Endothelial cell of umbilical vein (primary cell): ENCODE data around the gene AKT2. TPM values are rescaled to one million over a fixed set of nuclear protein-coding genes. Genes with fewer than 3 reads are reported as not detected.

ENCODE experiments used
- BruUV-seq: library from RNA; stranded (reverse); fragments of 400-500 nt; replicated peaks from 2 replicates; lab custom pipeline; 2021; lab: Mats Ljungman, UMichigan
- CTCF ChIA-PET: fragments of 300-600, 350-600 bp; sonication (Branson Sonifier 250); formaldehyde crosslinking; loops from one replicate; lab custom pipeline; 2021; ENCODE audit warnings: antibody characterized with exemption, inconsistent platforms; lab: Charles Lee
- POLR2A ChIA-PET: fragments of 300-600, 350-600 bp; sonication (Branson Sonifier 250); formaldehyde crosslinking; loops from one replicate; lab custom pipeline; 2021; ENCODE audit warnings: antibody characterized with exemption, inconsistent platforms; lab: Charles Lee
- DNase-seq: peaks from one replicate; pipeline ENCODE4 v3.0.0-alpha.2; 2011; ENCODE audit warnings: low read depth, low spot score
- FAIRE-seq: peaks from 2 replicates; lab custom pipeline; 2011; peaks lifted over from hg19 to GRCh38; lab: Jason Lieb, UNC
- H2AFZ ChIP-seq: 2 replicates; pipeline ENCODE4 v1.6.0; 2012; ENCODE audit warnings: low read depth, low read length, control low read depth, inconsistent platforms
- H3K27ac ChIP-seq: 2 replicates; pipeline ENCODE4 v1.5.1; 2011; ENCODE audit warnings: low read depth, mild to moderate bottlenecking, control low read depth, low read length, moderate library complexity; ENCODE audit not compliant: insufficient read depth
- H3K27me3 ChIP-seq, 2 experiments: 2 replicates each; pipeline versions ENCODE4 v1.6.0 to v1.6.1; 2011; ENCODE audit warnings: low read length in 2 of 2, mixed read lengths in 1 of 2; ENCODE audit not compliant: control insufficient read depth in 2 of 2, insufficient read depth in 2 of 2
- H3K36me3 ChIP-seq, 2 experiments: 2 replicates in 1 of 2; 3 replicates in 1 of 2; pipeline ENCODE4 v1.5.1; 2011; ENCODE audit warnings: low read length in 2 of 2, mild to moderate bottlenecking in 1 of 2, moderate library complexity in 1 of 2; ENCODE audit not compliant: control insufficient read depth in 2 of 2, insufficient read depth in 2 of 2; ENCODE audit errors: extremely low read depth in 1 of 2
- H3K4me1 ChIP-seq: 3 replicates; pipeline ENCODE4 v1.5.1; 2011; ENCODE audit warnings: mild to moderate bottlenecking, low read length; ENCODE audit not compliant: control insufficient read depth, insufficient read depth; ENCODE audit errors: extremely low read depth
- H3K4me2 ChIP-seq: 2 replicates; pipeline ENCODE4 v1.6.1; 2011; ENCODE audit warnings: low read length, control low read depth, mixed read lengths; ENCODE audit not compliant: insufficient read depth
- H3K4me3 ChIP-seq, 3 experiments: fragments of 200-600 bp in 1 of 3; sonication (generic), shearing (Covaris generic) in 1 of 3; replicated peaks in 1 of 3; 2 replicates each; pipeline ENCODE4 v1.5.1; 2011 to 2016; ENCODE audit warnings: control low read depth in 3 of 3, low read length in 3 of 3, mild to moderate bottlenecking in 2 of 3, inconsistent platforms in 1 of 3, low read depth in 1 of 3, moderate library complexity in 1 of 3; ENCODE audit not compliant: insufficient read depth in 1 of 3
- H3K79me2 ChIP-seq: 2 replicates; pipeline ENCODE4 v1.6.0; 2012; ENCODE audit warnings: low read length, inconsistent platforms; ENCODE audit not compliant: control insufficient read depth, insufficient read depth
- H3K9ac ChIP-seq: replicated peaks from 2 replicates; pipeline ENCODE3; 2011; ENCODE audit warnings: low read length, control low read depth; ENCODE audit not compliant: insufficient read depth; ENCODE audit errors: extremely low read depth
- H3K9me1 ChIP-seq: replicated peaks from 3 replicates; pipeline ENCODE4 v1.6.0; 2011; ENCODE audit warnings: mild to moderate bottlenecking, low read length; ENCODE audit not compliant: control insufficient read depth, insufficient read depth; ENCODE audit errors: extremely low read depth
- H3K9me3 ChIP-seq: replicated peaks from 2 replicates; pipeline ENCODE4 v1.5.1; 2012; ENCODE audit warnings: low read length, inconsistent platforms; ENCODE audit not compliant: control insufficient read depth, insufficient read depth
- H4K20me1 ChIP-seq: replicated peaks from 2 replicates; pipeline ENCODE3; 2011; ENCODE audit warnings: mild to moderate bottlenecking, low read length; ENCODE audit not compliant: control insufficient read depth, insufficient read depth; ENCODE audit errors: extremely low read depth
- EZH2 ChIP-seq: IDR thresholded peaks from 2 replicates; pipeline ENCODE4 v1.6.1; 2012; ENCODE audit warnings: borderline replicate concordance, low read depth, mild to moderate bottlenecking, moderate library complexity, low read length, inconsistent platforms; ENCODE audit not compliant: severe bottlenecking
- FOS ChIP-seq: IDR thresholded peaks from 2 replicates; pipeline ENCODE4 v1.6.1; 2011; ENCODE audit warnings: mild to moderate bottlenecking, low read length, moderate library complexity, borderline replicate concordance; ENCODE audit not compliant: insufficient read depth
- GATA2 ChIP-seq: IDR thresholded peaks from 2 replicates; pipeline ENCODE4 v1.7.0; 2011; ENCODE audit warnings: low read depth, mild to moderate bottlenecking, moderate library complexity, mixed read lengths, low read length; ENCODE audit not compliant: insufficient read length, insufficient read depth
- JUN ChIP-seq: IDR thresholded peaks from 2 replicates; pipeline ENCODE4 v1.6.1; 2011; ENCODE audit warnings: borderline replicate concordance, low read depth; ENCODE audit not compliant: insufficient read length, insufficient read depth
- MAX ChIP-seq: IDR thresholded peaks from 2 replicates; pipeline ENCODE4 v1.6.1; 2011; ENCODE audit not compliant: insufficient read depth, insufficient read length
- MYC ChIP-seq: IDR thresholded peaks from one replicate; pipeline ENCODE4 v1.6.1; 2011; ENCODE audit warnings: mild to moderate bottlenecking, low read depth, low read length
- POLR2A ChIP-seq: IDR thresholded peaks from 2 replicates; pipeline ENCODE4 v1.6.1; 2012; ENCODE audit warnings: low read depth, mild to moderate bottlenecking, control low read depth, low read length
- POLR2AphosphoS5 ChIP-seq: IDR thresholded peaks from 2 replicates; pipeline ENCODE4 v1.6.1; 2012; ENCODE audit warnings: low read depth, mild to moderate bottlenecking, control low read depth, low read length, moderate library complexity; ENCODE audit not compliant: insufficient read depth
- dilution Hi-C: fragments of 300-500 bp; cut with MboI; formaldehyde crosslinking; loops from one replicate; pipeline ENCODE4 v1.15.0; 2019; ENCODE audit warnings: low sequenced_read_pairs; ENCODE audit not compliant: extremely low pct_ligation_motif_present
- intact Hi-C: fragments of 100-400 bp; cut with micrococcal nuclease; formaldehyde crosslinking; loops from one replicate; pipeline ENCODE4 v1.10.0; 2022
- polyA plus RNA-seq, 4 experiments: library from polyadenylated mRNA; depleted of rRNA in 3 of 4; stranded (reverse) in 3 of 4; unstranded in 1 of 4; fragments of >200 nt; gene quantifications; 2 replicates each; pipeline versions ENCODE4 v1.2.1 to v1.2.3, GENCODE V29; 2011 to 2012; ENCODE audit warnings: missing spikeins in 1 of 4
- total RNA-seq: library from RNA; stranded (reverse); gene quantifications from 2 replicates; pipeline ENCODE4 v1.2.3, GENCODE V29; 2021
- TF ChIP-seq, protein P1 (sequence below), 2 donors: IDR thresholded peaks; 1 replicate in 1 of 2; 2 replicates in 1 of 2; pipeline ENCODE4 v1.5.1; 2011; ENCODE audit warnings: low read length in 2 of 2, mild to moderate bottlenecking in 2 of 2, moderate library complexity in 2 of 2, control low read depth in 1 of 2, inconsistent platforms in 1 of 2, low read depth in 1 of 2; ENCODE audit not compliant: insufficient read depth in 1 of 2; ENCODE audit errors: extremely low read depth in 1 of 2

The AKT2 gene
- total and polyA plus RNA-seq, 2 donors (not counting 3 experiments of a cell fraction or from before 2014, with no cell fraction given) = 65.2 to 69.8 TPM

DNA sequence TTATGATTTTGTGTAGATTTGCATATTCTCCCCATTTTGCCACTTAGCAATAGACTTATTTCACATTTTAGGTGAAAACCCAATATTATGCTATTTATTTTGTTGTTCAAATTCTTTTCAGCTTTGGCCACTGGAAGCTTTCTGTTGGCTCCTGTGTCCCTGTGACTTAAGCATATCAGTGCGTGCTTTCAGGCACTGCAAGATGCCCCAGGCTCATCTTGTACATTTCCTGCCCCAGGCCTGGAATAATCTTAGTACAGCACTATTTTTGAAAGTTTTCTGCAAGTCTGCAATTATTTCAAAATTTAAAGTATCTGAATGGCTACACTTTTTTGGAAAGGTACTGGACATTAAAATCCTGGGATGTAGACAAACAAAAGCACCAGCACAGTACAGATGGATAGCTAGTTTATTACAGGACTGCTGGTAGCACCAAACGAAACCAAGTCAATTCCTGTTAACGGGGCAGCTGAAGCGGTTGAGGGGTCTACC lies 55.2 kb downstream of the AKT2 start:
- Histone ChIP-seq H3K4me2 (no peak overlapping the region), H2AFZ (no peak overlapping the region), H3K9ac (no peak overlapping the region), H4K20me1 (no peaks in the 10 kb centered on the region), H3K27me3 (peaks cover 19 to 30% of the 10 kb centered on the region in 2 experiments), H3K4me3 (no peak overlapping the region), H3K79me2 (no peaks in the 10 kb centered on the region), H3K27ac (no peak overlapping the region), H3K9me3 (no peaks in the 10 kb centered on the region), H3K36me3 (peaks cover 0 to under 1% of the 10 kb centered on the region in 2 experiments), H3K9me1 (no peaks in the 10 kb centered on the region), H3K4me1 (peaks cover 25% of the 10 kb centered on the region)
- DNase-seq (no peak), FAIRE-seq (no peak)
- CTCF ChIA-PET = no interaction called here
- POLR2A ChIA-PET = no interaction called here
- intact Hi-C loops = no loop called here
- TF ChIP-seq POLR2A (no peak), POLR2AphosphoS5 (no peak), GATA2 (no peak), FOS (no peak), MAX (no peak), MYC (no peak), JUN (no peak), EZH2 (no peak)
- TF ChIP-seq, protein P1, sequence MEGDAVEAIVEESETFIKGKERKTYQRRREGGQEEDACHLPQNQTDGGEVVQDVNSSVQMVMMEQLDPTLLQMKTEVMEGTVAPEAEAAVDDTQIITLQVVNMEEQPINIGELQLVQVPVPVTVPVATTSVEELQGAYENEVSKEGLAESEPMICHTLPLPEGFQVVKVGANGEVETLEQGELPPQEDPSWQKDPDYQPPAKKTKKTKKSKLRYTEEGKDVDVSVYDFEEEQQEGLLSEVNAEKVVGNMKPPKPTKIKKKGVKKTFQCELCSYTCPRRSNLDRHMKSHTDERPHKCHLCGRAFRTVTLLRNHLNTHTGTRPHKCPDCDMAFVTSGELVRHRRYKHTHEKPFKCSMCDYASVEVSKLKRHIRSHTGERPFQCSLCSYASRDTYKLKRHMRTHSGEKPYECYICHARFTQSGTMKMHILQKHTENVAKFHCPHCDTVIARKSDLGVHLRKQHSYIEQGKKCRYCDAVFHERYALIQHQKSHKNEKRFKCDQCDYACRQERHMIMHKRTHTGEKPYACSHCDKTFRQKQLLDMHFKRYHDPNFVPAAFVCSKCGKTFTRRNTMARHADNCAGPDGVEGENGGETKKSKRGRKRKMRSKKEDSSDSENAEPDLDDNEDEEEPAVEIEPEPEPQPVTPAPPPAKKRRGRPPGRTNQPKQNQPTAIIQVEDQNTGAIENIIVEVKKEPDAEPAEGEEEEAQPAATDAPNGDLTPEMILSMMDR (IDR thresholded peaks at IDR 0.05; ENCODE audit: extremely low read depth in 1 of 2, insufficient read depth in 1 of 2, low read depth in 1 of 2, low read length in 2 of 2) = no peak
- BruUV-seq = no TSS peak
- dilution Hi-C loops = no loop called here
